Measurements from ENCODE around the gene PRR5.
"Not testable (repeated sequence)": the region's sequence is repeated elsewhere in the genome, so short reads cannot be mapped to it uniquely, and the experiment has no call there.

Gene PRR5, protein sequence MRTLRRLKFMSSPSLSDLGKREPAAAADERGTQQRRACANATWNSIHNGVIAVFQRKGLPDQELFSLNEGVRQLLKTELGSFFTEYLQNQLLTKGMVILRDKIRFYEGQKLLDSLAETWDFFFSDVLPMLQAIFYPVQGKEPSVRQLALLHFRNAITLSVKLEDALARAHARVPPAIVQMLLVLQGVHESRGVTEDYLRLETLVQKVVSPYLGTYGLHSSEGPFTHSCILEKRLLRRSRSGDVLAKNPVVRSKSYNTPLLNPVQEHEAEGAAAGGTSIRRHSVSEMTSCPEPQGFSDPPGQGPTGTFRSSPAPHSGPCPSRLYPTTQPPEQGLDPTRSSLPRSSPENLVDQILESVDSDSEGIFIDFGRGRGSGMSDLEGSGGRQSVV

DNA sequence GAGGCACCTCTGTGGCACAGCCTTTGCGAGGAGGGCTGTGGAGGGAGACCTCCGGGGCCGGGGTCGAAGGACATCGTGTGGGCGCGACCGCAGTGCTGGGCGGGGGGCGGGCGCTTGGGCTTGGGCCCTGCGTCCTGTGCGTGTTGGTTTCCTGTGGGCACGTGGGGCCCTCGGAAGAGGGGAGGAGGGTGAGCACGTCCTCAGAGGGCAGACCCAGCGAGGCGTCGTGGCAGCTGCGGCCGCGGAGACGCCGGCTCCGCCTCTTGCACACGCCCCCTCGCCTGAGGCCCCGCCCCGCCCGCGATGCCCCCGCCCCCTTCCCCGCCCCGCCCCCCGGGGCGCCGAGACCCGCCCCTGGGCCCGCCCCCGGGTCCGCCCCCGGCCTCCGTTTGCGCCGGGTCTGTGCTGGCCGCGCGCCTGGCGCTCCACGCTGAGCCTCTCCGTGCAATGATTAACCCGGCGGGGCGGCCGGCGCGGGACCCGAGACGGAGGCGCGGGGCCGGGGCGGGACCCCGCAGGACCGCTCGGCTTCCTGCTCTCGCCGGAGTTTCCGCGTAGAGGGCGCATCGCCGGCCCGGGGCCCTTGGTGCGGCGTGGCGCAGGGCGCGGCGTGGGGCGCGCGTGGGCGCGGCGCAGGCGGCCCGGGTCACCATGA is at the start of gene PRR5:
Gene PRR5 (plus strand): TSS at position 381 of the 655 bp plus-strand sequence. CDS start 271 bp downstream, at position 652.
- DNase-seq (ENCODE audit: low read depth), result no peak

- DNase-seq (ENCODE audit: low read depth), result not testable (repeated sequence)
These were observed 49.1 kb upstream of the PRR5 start for GRCh38 chr22:44652866-44653265.

DNA sequence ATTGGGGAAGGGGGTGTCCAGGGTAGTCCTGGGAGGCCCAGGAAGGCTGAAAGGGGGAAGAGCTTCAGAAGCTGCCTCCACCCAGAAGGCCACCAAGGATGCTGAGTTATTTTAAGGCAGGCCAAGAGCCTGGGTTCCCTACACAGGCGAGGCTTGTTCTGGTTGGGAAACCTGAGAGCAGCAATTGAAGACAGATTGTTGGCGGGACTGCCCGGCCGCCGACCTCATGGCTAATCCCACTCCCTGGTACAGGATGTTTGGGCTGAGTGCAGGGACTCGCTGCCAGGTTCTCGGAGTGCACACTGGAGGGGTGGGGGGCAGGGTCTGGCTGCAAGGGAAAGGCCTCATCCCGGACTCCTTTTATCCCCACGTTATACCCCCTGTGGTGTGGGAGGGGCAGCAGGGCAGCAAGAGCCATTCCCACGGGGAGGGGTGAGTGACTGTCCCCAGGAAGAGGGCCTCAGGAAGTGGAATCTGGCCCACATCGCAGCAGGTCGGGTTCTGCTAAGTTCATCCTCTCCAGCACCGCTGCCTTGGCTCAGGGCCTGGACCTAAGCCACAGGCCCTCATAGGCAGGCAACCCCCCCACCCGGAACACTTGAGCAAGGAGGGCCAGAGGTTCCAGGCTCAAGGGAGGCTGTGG is 43.6 kb upstream of the PRR5 start:
- no peak for DNase-seq (ENCODE audit: low read depth)

GRCh38 chr22:44659140-44659539 is 42.9 kb upstream of the PRR5 start:
- DNase-seq (ENCODE audit: low read depth), result no peak

DNA sequence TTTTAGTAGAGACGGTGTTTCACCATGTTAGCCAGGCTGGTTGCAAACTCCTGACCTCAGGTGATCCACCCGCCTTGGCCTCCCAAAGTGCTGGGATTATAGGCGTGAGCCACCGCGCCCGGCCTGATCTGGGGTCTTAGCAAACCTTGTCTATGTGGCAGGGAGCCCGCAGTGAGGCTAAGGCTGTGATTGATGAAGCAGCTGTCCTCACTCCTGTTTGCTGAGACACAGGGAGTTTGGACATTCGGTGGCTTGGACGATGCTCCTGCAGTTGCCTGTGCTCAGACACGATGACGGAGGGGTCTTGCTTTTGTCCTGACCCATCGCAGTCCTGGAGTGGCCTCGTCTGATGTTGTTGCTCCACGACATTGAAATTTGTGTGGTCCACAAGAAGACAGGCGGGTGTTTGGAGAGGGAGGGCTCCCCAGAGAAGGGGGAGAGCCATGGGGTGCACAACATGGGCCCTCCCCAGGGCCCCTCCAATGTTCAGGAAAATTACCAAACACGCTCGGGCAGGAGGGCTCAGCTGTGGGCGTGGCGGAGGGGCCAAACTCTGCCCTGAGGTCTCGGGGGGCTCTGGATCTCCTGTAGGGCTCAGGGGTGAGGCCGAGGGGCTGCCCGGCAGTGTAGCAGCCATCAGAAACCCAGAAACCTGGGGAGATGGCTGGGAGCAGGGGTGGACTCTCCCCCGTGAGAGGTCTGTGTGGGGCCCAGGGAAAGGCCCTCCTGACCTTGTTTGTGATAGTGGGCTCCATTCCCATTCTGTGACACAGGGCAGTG is 41.8 kb upstream of the PRR5 start:
- DNase-seq (ENCODE audit: low read depth), result no peak

GRCh38 chr22:44661070-44661469 is 40.9 kb upstream of the PRR5 start:
- no peak for DNase-seq (ENCODE audit: low read depth)

GRCh38 chr22:44661659-44662569 is 40.1 kb upstream of the PRR5 start:
- no peak for DNase-seq (ENCODE audit: low read depth)

DNA sequence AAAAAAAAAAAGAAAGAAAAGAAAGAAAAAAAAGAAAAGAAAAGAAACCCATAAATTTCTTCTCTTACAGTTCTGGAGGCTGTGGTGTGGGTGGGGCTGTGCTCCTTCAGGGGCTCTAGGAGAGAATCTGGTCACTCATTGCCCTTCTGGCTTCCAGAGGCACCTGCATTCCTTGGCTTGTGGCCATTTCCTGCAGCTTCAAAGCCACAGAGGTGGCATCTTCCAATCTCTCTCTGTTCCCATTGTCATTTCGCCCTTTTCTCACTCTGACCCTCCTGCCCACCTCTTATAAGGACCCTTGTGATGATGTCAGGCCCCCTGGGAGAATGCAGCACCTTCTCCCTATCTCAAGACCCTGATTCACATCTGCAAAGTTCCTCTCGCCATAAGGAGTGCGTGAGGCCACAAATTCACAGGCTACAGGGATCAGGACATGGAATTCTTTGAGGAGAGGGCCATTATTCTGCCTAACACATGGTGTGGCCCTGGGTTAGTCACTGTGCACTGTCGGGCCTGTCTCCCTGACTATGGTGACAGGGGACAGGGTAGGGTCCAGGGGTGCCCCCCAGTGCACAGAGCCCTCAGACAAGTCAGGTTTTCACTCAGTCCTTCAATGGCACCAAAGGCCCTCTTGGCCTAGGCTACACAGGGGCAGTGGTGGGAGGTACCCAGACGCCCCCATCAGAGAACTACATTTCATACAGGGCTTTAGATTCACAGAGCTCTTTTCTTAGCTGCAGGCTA is 38.6 kb upstream of the PRR5 start:
- no peak for DNase-seq (ENCODE audit: low read depth)

- DNase-seq (ENCODE audit: low read depth), result no peak
These were observed 37.9 kb upstream of the PRR5 start for GRCh38 chr22:44664149-44664548.

GRCh38 chr22:44665115-44665514 is 36.9 kb upstream of the PRR5 start:
- no peak for DNase-seq (ENCODE audit: low read depth)

DNA sequence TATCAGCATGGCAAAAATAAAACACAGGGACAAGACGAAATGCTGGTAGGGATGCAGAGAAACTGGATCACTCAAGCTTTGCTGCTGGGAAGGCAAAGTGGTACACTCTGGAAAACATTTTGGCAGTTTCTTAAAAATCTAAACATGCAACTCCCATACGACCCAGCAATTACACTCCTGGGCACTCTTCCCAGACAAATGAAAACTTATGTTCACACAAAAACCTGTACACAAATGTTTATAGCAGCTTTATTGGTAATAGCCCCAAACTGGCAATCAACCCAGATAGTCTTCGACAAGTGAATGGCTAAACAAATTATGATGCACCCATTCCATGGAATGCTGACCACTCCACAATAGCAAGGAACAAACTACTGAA is 35.8 kb upstream of the PRR5 start:
- DNase-seq (ENCODE audit: low read depth), result no peak

DNA sequence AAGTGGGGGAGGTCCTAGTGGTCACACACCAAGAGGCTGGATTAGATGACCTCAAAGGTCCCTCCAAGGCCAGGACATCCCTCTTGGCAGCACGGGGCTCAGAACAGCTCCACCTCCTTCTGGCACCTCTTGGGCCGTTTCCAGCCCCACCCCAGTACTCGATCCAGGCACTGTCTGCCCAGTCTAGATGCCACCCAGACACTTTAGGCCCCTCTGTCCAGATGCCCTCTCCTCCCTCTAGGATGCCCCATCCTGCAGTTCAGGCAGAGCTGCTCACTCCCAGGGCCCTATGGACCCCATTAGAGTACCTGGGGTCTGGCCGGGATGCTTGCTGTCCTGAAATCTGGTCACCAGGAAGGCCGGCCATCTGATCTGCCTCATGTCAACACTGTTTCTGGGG is 34.7 kb upstream of the PRR5 start:
- no peak for DNase-seq (ENCODE audit: low read depth)

- DNase-seq (ENCODE audit: low read depth), result no peak
These were observed 34.2 kb upstream of the PRR5 start for GRCh38 chr22:44667829-44668189.

DNA sequence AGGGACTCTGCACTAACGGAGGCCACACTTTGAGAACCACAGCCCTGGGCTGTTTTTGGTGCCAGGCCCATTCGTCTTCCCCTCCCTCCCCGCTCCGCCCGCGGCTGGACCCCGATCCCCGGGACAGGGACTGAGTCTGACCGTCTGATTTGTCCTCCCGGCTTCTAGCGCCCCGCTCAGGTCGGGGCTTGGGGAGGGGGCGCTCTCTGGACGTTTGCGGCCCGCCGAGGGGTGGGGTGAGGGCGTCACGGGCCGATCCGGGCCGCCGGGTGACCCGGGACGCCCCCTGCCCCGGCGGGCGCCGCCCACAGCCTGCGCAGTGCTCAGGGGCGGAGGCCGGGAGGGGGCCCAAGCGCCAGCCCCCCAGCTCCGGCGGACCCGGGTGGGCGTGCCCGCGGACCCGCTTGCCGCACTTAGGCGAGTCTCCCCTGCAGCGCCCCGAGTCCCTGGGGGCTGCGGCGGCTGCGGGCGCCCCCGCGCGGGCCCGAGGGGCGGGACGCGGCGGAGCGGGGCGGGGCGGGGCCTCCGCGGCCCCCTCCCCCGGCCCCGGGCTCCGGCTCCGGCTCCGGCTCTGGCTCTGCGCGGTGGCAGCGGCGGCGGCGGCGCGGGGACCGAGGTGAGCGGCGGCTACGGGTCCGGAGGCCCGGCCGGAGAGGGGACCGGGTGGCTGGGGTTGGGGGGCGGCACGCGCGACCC is 33.7 kb upstream of the PRR5 start:
- DNase-seq (ENCODE audit: low read depth), result no peak

DNA sequence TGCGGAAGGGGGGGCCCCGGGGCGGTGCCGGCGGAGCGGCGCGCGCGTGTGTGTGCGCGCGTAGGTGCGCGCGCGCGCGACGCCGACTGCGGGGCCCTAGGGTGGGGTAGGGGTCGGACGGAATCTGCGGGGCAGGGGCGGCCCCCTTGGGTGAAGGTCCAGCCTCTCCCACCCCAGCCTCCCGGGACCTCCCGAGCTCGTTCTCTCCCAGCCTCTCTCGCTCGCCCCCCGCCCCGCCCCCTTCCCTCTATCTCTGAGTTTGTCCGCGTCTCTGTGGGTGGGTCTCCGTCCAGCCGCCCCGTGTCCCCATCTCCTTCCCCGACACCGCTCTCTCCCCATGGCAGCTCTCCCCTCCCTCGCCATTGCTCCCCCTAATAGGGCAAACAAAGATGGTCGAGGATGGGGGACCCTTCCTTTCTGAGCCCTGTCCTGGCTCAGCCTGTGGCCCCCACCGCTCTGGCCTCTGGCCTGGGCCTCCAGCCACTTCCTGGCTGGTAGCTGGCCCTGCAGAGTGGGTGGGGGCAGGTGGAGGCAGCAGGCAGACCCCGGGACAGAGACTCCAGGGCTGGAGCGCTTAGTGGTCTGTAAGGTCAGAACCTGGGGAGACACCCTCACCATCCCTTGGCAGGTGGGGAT is 33.0 kb upstream of the PRR5 start:
- no peak for DNase-seq (ENCODE audit: low read depth)

DNA sequence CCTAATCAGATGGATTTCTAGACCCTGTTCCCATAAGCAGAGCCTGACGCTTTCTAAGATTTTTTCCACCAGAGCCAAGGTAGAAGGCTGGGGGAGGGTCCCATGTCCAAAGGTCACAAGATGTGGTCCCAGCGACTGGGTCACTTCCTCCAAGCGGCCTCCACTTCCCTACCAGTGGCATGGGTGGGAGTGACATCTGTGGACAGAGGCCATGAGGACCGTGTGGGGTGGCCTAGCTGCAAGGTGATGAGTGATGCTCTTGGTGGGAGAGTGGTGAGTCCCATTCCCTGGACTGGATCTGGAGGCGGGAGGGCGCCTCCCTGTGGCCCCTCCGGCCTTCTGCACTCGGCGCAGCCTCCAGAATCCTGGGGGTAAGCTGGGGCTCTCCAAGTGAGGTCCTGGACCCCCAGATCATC is 32.4 kb upstream of the PRR5 start:
- no peak for DNase-seq (ENCODE audit: low read depth)

- no peak for DNase-seq (ENCODE audit: low read depth)
These were observed 31.6 kb upstream of the PRR5 start for GRCh38 chr22:44670220-44670988.

DNA sequence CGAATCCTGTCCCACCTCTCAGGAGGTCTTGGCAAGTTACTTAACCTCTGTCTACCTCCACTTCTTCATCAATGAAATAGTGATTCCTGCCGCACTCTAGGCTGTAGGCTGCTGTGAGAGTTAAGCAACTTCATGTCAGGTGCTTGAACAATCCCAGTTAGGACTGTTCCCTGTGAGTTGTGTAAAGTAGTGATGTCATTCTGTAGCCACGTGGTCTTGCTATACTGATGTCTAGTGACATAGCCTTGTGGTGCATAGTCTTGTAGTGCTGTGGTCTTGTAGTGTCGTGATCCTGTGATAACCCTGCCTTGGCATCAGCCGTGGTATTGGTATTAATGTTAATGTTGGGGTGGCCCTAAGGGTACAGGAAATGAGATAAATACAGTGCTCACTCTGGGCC is 30.3 kb upstream of the PRR5 start:
- no peak for DNase-seq (ENCODE audit: low read depth)

- DNase-seq (ENCODE audit: low read depth), result no peak
These were observed 29.4 kb upstream of the PRR5 start for GRCh38 chr22:44672632-44673031.
